ENCODE results near the gene VIPR2.
A peak's percentile ranks its signal among the peaks of the same experiment; 100 is the strongest.
"Not testable (repeated sequence)": the region's sequence is repeated elsewhere in the genome, so short reads cannot be mapped to it uniquely, and the experiment has no call there.

VIPR2 gene

GRCh38 chr7:159144758-159145489, at the start of gene VIPR2:
TSS of gene VIPR2 (minus strand) at chr7:159144867. CDS start at chr7:159144771, 96 bp downstream.
- peak; percentile 54 for DNase-seq

- no peak for DNase-seq
These were observed 49.0 kb upstream of the VIPR2 start for GRCh38 chr7:159193543-159194090.

GRCh38 chr7:159192725-159193453, 48.2 kb upstream of the VIPR2 start:
- no peak for DNase-seq

GRCh38 chr7:159192013-159192412, 47.3 kb upstream of the VIPR2 start:
- no peak for DNase-seq

GRCh38 chr7:159191236-159191635, 46.6 kb upstream of the VIPR2 start:
- DNase-seq, result peak; percentile 54

GRCh38 chr7:159188011-159188410, 43.3 kb upstream of the VIPR2 start:
- DNase-seq, result no peak

- no peak for DNase-seq
These were observed 34.6 kb upstream of the VIPR2 start for GRCh38 chr7:159179241-159179640.

GRCh38 chr7:159177284-159177953, 32.8 kb upstream of the VIPR2 start:
- no peak for DNase-seq

- no peak for DNase-seq
These were observed 31.1 kb upstream of the VIPR2 start for GRCh38 chr7:159175792-159176191.

GRCh38 chr7:159175100-159175499, 30.4 kb upstream of the VIPR2 start:
- not testable (repeated sequence) for DNase-seq

GRCh38 chr7:159172400-159172799, 27.7 kb upstream of the VIPR2 start:
- no peak for DNase-seq

- DNase-seq, result no peak
These were observed 24.7 kb upstream of the VIPR2 start for GRCh38 chr7:159169391-159169790.

GRCh38 chr7:159167139-159167538, 22.5 kb upstream of the VIPR2 start:
- DNase-seq, result no peak

- no peak for DNase-seq
These were observed 21.9 kb upstream of the VIPR2 start for GRCh38 chr7:159166530-159166929.

GRCh38 chr7:159165352-159165751, 20.7 kb upstream of the VIPR2 start:
- DNase-seq, result no peak

- DNase-seq, result not testable (repeated sequence)
These were observed 19.1 kb upstream of the VIPR2 start for GRCh38 chr7:159163703-159164301.

- not testable (repeated sequence) for DNase-seq
These were observed 17.5 kb upstream of the VIPR2 start for GRCh38 chr7:159162050-159162626.

- no peak for DNase-seq
These were observed 15.8 kb upstream of the VIPR2 start for GRCh38 chr7:159160450-159160849.

GRCh38 chr7:159159731-159160130, 15.1 kb upstream of the VIPR2 start:
- no peak for DNase-seq

GRCh38 chr7:159158888-159159405, 14.3 kb upstream of the VIPR2 start:
- DNase-seq, result no peak

- DNase-seq, result no peak
These were observed 13.6 kb upstream of the VIPR2 start for GRCh38 chr7:159158125-159158887.

- DNase-seq, result no peak
These were observed 13.0 kb upstream of the VIPR2 start for GRCh38 chr7:159157714-159158113.
